Measurements from ENCODE around the gene HOMER3.

The HOMER3 gene

GRCh38 chr19:18900700-18901481 lies 40.1 kb downstream of the HOMER3 start:
- no peak for DNase-seq (ENCODE audit: low spot score)

- no peak for DNase-seq (ENCODE audit: low spot score)
These were observed 41.1 kb downstream of the HOMER3 start for GRCh38 chr19:18899624-18900560.

- no peak for DNase-seq (ENCODE audit: low spot score)
These were observed 42.2 kb downstream of the HOMER3 start for GRCh38 chr19:18898607-18899408.

- DNase-seq (ENCODE audit: low spot score) = no peak
These were observed 42.9 kb downstream of the HOMER3 start for GRCh38 chr19:18898081-18898606.

GRCh38 chr19:18897094-18898029 lies 43.7 kb downstream of the HOMER3 start:
- no peak for DNase-seq (ENCODE audit: low spot score)

GRCh38 chr19:18896421-18896841 lies 44.6 kb downstream of the HOMER3 start:
- peak; percentile 58 for DNase-seq (ENCODE audit: low spot score)

- DNase-seq (ENCODE audit: low spot score) = peak; percentile 79
These were observed 45.1 kb downstream of the HOMER3 start, which contains the start of gene CERS1 for GRCh38 chr19:18895824-18896341. CERS1 (minus strand) TSS chr19:18896158; CDS start chr19:18896072, 86 bp downstream.

- peak; percentile 90 for DNase-seq (ENCODE audit: low spot score)
These were observed 45.8 kb downstream of the HOMER3 start for GRCh38 chr19:18895038-18895823.

GRCh38 chr19:18894254-18895037 lies 46.6 kb downstream of the HOMER3 start:
- DNase-seq (ENCODE audit: low spot score) = peak; percentile 97

GRCh38 chr19:18893587-18894253 lies 47.3 kb downstream of the HOMER3 start:
- DNase-seq (ENCODE audit: low spot score) = no peak

- no peak for DNase-seq (ENCODE audit: low spot score)
These were observed 50.9 kb downstream of the HOMER3 start for GRCh38 chr19:18889949-18890745.

GRCh38 chr19:18886972-18887371 lies 54.0 kb downstream of the HOMER3 start:
- DNase-seq (ENCODE audit: low spot score) = no peak

- DNase-seq (ENCODE audit: low spot score) = no peak
These were observed 57.3 kb downstream of the HOMER3 start for GRCh38 chr19:18883526-18884304.

GRCh38 chr19:18881491-18881890 lies 59.5 kb downstream of the HOMER3 start:
- DNase-seq (ENCODE audit: low spot score) = no peak

GRCh38 chr19:18879579-18880373 lies 61.2 kb downstream of the HOMER3 start:
- DNase-seq (ENCODE audit: low spot score) = no peak
